ENCODE results near the gene PRTG.
"Not testable (repeated sequence)": the region's sequence is repeated elsewhere in the genome, so short reads cannot be mapped to it uniquely, and the experiment has no call there.

Gene PRTG
- 0 to 0.18 reads per million in 2 experiments for total RNA-seq

DNA sequence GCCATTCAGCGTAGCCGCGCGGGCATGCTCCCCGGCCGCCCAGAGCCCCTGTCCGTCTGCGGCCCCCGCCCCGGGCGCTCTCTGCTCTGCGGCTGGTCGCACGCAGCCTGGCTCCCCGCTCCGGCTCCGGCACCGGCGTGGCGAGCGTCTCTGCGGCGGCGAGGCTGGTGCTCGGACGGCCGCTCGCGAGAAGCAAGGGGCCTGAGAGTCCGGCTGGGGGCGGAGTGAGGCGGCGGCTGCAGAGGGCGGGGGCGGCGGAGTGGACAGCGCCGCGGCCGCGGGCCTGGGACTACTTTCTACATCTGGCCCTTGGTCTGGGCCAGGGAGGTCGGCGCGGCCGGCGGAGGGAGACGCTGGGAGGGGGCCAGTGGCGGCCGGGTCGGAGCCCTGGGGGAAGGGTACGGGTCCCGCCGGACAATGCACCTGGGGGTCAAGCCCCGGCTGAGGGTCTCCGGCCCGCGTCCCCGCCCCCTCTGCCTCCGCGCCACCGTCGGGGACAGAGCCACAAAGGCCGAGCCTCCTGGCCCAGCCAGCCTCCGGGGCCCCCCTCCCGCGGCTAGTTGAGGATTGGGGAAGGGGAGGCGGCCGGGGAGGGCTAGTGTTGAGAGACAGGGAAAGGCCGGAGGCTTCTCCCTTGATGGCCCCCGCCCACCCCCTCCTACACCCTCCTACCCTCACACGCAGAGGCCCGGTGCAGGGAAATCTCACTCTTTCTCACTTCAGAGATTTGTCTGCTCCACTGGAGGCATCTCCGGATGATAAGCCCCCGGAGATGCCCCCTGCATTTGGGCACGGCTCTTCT is at the start of gene PRTG:
TSS of gene PRTG (minus strand) at position 226 of the 802 bp plus-strand sequence. CDS start at position 5, 221 bp downstream.
- no peak for DNase-seq (ENCODE audit: low read depth)

DNA sequence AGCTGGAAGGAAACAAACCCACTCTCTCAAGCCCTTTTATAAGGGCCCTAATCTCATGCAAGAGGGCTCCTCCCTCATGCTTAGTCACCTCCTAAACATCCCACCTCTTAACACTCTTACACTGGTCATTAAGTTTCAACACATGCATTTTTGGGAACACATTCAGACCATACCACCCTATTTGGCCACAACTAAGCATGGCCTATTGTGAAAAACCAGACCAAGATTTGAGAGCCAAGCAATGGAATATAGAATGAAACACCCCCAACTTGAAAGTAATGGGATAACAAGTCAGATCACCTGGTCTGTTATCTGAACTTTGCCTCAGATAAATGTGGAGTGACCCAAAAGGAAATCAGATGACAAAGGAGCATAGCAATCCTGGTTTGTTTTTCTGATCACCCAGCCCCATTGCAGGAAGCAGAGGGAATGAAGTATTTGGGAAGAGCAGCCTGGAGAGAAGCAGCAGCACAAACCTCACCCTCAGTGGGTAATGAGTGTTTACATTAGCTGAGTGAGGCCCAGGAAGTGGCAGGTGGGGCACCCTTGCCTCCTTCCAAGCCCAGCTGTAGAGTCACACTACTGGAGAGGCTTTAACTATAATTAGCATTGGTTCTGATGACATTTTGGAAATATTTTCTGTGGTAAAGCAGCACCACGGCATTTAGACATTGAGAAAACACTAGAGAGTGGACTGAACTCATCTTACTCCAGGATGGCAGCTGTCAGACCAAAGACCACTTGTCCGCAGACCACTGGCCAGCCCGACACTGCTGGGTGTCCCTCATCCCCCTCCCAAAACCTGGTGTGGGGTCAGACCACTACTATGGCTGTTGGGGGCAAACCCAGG is 48.8 kb upstream of the PRTG start:
- no peak for DNase-seq (ENCODE audit: low read depth)

DNA sequence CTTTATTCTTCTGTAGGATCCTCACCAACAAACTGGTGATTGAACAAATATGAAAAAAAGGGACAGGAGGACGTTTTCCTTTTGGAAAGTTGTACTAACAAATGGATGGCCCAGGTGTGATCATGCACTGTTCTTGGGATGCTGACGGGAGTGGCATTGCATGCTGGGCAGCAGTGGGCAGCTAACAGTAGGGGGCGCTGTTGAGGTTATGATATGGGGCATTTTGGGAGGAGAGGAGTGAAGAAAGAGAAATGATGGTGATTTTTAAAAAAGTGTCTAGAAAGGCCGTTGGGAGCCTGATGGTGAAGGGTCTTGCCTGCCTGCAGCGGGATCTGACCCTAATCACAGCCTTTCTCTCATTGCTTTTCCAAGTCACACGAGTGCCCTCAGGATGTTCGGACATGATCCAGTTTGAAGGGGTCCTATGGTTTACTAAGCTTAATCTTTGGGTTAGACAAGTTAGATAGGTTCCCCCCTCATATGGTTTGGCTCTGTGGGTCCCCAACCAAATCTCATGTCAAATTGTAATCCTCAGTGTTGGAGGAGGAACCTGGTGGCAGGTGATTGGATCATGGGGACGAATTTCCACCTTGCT is 46.2 kb upstream of the PRTG start:
- DNase-seq (ENCODE audit: low read depth) = peak; percentile 12

DNA sequence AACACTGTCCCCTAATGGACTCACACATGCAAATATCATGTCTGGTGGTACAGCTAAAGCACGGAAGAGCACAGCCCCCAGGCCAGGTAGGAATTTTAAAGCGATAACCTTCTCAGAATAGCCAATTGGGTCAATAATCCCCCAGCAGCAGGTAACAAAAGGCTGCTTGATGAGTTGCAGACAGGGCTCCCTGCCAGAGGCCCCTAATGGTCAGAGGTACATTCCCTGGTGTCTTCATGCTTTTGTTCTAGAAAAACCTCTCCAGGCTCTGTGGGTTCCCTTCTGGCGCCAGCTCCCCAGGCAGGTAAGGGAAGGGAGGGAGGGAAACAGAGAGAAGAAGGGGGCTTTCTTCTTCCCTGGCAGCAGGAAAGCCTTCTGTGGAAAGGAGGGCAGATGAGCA is 43.4 kb upstream of the PRTG start:
- no peak for DNase-seq (ENCODE audit: low read depth)

DNA sequence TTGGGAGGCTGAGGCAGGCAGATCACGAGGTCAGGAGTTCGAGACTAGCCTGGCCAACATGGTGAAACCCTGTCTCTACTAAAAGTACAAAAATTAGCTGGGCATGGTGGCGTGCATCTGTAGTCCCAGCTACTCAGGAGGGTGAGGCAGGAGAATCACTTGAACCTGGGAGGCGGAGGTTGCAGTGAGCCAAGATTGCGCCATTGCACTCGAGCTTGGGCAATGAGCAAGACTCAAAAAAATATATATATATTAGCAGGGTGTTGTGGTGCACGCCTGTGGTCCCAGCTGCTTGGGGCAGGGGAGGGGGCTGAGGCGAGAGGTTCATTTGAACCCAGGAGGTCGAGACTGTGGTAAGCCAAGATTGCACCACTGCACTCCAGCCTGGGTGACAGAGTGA is 42.6 kb upstream of the PRTG start:
- not testable (repeated sequence) for DNase-seq (ENCODE audit: low read depth)

GRCh38 chr15:55784286-55784685 is 41.3 kb upstream of the PRTG start:
- no peak for DNase-seq (ENCODE audit: low read depth)

- no peak for DNase-seq (ENCODE audit: low read depth)
Measured at GRCh38 chr15:55782901-55783300, 39.9 kb upstream of the PRTG start.

DNA sequence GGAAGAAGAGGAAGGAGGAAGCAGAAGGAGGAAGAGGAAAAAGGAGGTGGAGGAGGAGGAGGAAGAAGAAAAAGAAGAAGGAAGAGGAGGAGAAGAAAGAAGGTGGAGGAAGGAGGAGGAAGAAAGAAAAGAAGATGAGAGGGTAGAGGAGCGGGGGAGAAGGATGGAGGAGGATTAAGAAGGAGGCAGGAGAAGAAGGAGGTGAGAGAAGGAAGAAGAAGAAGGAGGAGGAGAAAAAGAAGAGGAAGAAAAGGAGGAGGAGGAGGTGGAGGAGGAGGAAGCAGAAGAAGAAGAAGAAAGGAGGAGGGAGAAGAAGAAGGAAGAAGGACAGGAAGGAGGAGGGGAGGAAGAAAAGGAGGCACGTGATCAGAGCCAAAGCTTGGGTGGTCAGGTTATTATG is 37.3 kb upstream of the PRTG start:
- no peak for DNase-seq (ENCODE audit: low read depth)

DNA sequence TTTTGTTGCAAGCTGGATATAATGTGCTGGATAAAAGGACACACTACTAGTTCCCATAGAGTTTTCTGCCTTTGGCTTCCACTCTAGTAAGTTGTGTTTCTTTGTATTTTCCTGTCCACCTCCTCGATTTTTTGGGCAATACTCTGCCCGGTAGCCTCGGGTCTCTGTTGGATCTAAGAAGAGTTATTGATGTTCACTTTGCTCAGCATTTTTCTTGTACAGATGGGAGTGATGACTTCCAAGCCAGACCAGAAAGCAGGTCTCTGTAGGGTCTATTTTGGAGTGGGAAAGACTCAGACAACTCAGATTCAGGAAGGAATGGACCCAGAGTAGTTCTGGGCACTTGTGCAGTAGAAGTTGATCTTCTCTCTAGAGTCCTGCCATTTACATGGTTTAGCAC is 36.0 kb upstream of the PRTG start:
- DNase-seq (ENCODE audit: low read depth) = no peak

DNA sequence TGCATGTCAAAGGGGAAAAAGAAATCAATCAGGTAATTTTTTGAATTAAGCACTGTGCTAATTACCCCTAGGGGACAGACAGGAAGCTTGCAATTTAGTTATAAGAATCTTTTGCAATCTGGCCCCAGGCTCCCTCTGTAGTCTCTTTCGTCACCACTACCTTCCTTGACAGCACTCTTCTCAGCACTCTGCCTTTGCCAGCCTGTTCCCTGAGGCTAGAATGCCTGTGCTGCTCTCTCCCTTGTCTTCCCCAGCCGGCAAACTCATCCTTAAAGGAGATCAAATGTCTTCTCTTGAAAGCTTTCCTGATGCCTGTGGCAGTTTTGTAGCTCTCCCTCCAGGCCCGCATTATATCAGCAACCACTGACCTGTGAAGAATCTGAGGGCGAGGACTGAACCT is 32.4 kb upstream of the PRTG start:
- no peak for DNase-seq (ENCODE audit: low read depth)

GRCh38 chr15:55774113-55774970 is 31.4 kb upstream of the PRTG start:
- peak; percentile 3 for DNase-seq (ENCODE audit: low read depth)

GRCh38 chr15:55770806-55771205 is 27.9 kb upstream of the PRTG start:
- no peak for DNase-seq (ENCODE audit: low read depth)

GRCh38 chr15:55770261-55770660 is 27.3 kb upstream of the PRTG start:
- DNase-seq (ENCODE audit: low read depth) = no peak

GRCh38 chr15:55768670-55769185 is 25.8 kb upstream of the PRTG start:
- DNase-seq (ENCODE audit: low read depth) = no peak

DNA sequence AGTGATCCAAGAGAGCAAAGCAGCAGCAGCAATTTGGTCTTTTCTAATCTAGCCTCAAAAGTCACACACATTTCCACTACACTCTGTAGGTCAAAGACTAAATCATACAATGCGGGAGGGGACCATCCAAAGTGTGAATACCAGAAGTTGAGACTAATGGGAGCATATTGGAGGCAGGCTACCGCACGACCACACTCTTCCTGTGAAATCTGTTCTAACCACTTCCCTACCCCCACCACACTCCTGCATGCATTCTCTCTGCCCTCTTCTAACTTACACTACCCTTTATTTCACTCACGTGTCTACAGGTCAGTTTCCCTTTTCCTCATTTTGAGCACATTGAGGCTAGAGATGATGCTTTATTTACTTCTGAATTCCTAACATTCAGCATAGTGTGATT is 23.7 kb upstream of the PRTG start:
- no peak for DNase-seq (ENCODE audit: low read depth)

- DNase-seq (ENCODE audit: low read depth) = no peak
Measured at GRCh38 chr15:55764398-55764797, 21.4 kb upstream of the PRTG start.

DNA sequence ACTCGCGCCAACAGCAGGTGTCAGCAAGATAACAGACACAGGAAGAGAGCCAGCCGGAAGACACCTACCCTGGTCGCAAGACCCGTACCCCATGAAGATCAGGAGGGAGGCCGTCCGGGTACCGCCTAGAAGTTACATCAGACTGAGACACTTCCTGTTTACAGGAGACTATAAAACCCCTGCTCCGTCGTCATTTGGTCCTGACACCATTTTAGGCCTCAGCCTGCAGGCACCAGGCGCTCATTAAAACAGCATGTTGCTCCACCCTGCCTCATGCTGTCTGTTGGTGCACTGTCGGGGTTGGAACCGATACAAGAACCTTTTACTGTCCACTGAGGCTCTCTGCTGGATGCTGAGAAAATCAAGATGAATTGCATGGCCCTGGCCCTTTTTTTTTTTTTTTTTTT is 15.6 kb upstream of the PRTG start:
- DNase-seq (ENCODE audit: low read depth) = no peak

- not testable (repeated sequence) for DNase-seq (ENCODE audit: low read depth)
Measured at GRCh38 chr15:55753433-55753832, 10.5 kb upstream of the PRTG start.

DNA sequence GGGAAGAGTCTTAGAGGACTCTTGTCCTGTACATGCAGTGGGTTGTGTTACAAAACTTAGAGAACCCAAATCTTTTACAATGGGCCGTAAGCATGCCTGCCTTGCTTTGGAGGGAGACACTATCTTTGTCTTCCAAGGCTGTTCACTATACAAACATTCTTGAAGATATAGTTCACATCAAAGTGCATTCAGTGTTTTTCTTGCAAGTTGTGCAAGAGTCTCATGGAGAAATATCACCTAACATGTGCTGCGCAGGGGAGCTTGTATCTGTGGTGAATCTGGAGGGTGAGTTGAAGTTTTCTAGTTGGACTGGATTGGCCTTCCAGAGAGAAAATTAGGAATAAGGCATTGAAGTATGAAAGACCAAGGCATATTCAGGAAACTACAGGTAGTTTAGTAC is 7.8 kb upstream of the PRTG start:
- DNase-seq (ENCODE audit: low read depth) = no peak

DNA sequence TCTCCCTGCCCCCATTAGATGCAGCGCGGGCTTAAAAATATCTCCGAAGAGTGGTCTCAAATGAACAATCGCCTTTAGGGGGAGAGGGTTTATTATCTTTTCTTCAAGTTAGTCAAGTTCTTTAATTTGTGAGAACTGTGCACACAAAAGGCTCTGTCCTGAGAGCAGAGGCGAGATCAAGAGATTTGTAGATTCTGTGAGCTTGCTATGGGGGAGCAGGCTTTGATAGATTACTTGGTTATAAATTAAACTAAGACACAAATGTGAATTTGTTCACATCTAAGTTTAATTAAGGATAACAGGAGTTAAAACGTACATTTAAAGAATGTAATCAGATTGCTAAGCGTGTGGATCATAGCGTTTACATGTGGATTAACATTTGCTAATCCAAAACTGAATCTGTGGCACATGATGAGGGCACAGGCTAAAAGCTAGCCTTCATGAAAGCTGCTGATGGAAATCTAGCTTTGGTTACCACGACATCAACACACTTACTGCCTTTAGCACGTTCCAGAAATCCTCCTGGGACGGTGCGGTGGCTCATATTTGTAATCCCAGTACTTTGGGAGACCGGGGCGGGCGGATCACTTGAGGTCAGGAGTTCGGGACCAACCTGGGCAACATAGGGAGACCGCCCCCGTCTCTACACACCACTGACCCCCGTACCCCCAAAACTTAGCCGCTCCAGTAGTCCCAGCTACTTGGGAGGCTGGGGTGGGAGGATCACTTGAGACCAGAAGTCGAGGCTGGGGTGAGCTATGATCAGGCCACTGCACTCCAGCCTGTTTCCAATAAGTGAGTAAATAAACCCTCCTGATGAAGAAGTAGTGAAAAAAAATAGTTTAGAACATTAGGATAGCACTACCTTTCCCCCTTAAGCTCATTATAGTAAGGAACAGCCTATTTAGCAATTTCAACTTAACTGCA is 1.0 kb upstream of the PRTG start:
- DNase-seq (ENCODE audit: low read depth) = no peak

All from T follicular helper cell (primary cell).